Measurements from ENCODE around the gene UBTD2.

DNA sequence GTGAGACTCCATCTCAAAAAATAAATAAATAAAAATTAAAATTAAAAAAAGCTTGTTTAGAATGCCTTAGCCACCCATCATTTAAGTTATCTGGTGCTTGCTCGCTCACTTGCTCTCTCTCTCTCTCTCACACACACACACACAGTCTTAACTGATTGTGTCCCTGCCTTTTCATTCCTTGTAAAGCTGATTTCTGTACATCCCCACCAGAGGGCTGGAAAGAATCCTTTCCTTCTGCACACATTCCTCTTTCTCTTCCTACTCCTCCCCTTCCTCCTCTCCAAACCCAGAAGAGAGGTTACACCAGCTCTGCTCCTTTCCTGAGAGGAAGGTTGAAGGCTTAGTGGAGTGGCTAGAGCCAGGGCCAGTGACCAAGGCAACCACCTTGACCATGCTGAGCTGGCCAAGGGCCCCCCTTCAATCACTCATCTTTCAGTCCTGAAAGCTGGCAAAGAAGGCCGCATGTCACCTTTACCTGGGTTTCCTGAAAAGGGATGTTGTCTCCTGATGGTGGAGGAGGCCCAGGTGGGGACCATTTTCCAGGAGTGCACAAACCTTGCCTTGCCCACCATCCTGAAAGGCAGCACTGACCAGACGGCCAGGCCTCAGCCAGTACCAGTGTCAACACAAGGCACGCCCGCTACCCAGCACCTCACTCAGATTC, 121.1 kb downstream of the UBTD2 start:
- no peak for TF ChIP-seq OSR1 (CRISPR knock-in tag; IDR thresholded peaks at IDR 0.05)
- TF ChIP-seq, protein P1, sequence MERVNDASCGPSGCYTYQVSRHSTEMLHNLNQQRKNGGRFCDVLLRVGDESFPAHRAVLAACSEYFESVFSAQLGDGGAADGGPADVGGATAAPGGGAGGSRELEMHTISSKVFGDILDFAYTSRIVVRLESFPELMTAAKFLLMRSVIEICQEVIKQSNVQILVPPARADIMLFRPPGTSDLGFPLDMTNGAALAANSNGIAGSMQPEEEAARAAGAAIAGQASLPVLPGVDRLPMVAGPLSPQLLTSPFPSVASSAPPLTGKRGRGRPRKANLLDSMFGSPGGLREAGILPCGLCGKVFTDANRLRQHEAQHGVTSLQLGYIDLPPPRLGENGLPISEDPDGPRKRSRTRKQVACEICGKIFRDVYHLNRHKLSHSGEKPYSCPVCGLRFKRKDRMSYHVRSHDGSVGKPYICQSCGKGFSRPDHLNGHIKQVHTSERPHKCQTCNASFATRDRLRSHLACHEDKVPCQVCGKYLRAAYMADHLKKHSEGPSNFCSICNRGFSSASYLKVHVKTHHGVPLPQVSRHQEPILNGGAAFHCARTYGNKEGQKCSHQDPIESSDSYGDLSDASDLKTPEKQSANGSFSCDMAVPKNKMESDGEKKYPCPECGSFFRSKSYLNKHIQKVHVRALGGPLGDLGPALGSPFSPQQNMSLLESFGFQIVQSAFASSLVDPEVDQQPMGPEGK (CRISPR knock-in tag; IDR thresholded peaks at IDR 0.05; ENCODE audit: borderline replicate concordance), result no peak
